NCI-H2196 (cell line): ENCODE results near the gene SIN3B.

Experiments
- DNase-seq: peaks from one replicate; lab custom pipeline; 2025; ENCODE audit not compliant: unreplicated experiment; lab: John Stamatoyannopoulos, UW

SIN3B gene

GRCh38 chr19:16901491-16902175 is 72.4 kb downstream of the SIN3B start:
- DNase-seq = peak; percentile 8

DNA sequence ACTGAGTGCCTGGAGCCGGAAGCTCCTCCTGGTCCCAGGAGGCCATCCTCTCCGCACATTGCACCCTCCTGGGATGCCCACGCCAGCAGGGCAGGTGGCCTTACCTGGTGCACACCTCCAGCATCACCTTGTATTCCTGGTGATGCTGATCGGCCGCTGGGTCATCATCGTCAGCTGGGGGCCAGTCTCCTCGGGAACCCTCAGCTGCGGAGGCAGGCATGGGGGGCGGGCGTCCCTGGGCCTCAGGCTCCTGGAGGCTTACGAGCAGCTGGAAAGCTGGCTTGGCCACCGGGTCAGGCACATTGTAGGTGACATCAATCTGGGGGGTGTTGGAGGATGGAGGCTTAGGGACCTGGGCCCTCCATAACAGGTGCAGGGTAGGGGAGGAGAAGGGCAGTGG is 73.3 kb downstream of the SIN3B start:
- DNase-seq = no peak

GRCh38 chr19:16903347-16903746 is 74.1 kb downstream of the SIN3B start:
- no peak for DNase-seq

DNA sequence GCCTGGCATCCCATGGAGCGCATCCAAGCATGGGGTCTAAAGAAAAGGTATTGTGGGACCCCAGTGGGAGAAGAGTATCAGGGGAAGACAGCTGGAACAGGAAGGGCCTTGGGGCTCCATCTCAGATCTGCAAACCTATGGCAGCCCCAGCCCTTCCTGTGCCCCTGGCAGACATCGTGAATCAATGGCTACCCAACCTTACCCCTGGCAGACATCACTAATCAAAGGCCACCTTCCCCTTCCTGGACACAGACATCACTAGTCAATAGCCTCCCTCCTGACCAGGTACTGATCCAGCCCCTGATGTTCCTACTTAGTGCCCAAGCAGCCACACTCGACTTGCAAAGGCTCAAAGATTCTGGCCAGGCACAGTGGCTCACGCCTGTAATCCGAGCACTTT is 75.4 kb downstream of the SIN3B start:
- DNase-seq = no peak

- no peak for DNase-seq
Observed at GRCh38 chr19:16908759-16909158, 79.6 kb downstream of the SIN3B start.

GRCh38 chr19:16911046-16911445 is 81.8 kb downstream of the SIN3B start:
- DNase-seq = no peak

DNA sequence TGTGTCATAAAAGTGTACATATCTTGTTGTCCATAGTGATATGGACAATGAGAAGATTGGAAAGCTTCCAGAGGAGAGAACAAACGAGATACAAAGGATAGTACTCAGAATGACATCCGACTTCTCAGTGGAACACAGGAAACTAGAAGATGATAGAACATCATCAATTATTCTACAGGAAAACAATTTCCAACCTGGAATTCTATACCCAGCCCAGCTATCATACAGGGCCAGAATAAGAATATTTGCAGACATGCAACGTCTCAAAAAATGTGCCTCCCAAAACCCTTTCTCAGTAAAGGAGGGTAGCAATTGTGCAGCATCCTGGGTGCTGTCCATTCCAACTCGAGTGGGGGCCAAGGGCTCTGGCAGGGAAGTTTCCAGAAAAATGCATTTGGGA is 83.6 kb downstream of the SIN3B start:
- no peak for DNase-seq

- DNase-seq = no peak
Observed at GRCh38 chr19:16914421-16914820, 85.2 kb downstream of the SIN3B start.

- no peak for DNase-seq
Observed at GRCh38 chr19:16915135-16915534, 85.9 kb downstream of the SIN3B start.

GRCh38 chr19:16915734-16916133 is 86.5 kb downstream of the SIN3B start:
- DNase-seq = no peak

DNA sequence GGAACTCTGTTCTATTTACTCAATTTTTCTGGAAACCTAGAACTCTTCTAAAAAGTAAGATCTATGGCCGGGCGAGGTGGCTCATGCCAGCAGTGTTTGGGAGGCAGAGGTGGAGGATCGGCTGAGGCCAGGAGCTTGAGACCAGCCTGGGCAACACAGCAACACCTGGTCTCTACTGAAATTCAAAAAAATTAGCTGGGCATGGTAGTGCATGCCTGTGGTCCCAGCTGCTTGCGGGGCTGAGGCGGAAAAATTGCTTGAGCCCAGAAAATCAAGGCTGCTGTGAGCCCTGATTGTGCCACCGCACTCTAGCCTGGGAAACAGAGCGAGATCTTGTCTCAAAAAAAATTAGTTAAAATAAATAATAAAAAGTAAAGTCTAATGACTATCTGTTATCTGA is 88.2 kb downstream of the SIN3B start:
- DNase-seq = no peak

DNA sequence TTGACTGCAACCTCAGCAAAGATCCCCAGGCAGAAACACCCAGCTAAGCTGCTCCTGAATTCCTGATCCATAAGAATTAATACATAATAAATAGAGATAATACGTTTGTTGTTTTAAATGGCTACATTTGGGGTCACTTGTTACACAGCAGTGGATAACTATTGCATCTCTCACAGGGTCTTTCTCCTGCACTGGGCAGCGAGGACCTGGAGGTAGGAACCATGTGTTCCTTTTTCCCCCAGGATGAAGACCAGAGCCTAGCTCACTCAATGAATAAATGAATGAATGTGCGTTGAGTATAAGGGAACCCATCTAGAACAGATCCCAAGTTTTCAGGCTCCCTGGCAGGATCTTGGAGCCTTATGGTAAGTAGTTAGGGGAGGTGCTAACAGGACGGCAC is 90.3 kb downstream of the SIN3B start:
- no peak for DNase-seq

GRCh38 chr19:16920816-16921529 is 91.8 kb downstream of the SIN3B start:
- DNase-seq = no peak

- no peak for DNase-seq
Observed at GRCh38 chr19:16921766-16922591, 92.8 kb downstream of the SIN3B start.

GRCh38 chr19:16922592-16922934 is 93.4 kb downstream of the SIN3B start:
- DNase-seq = no peak

DNA sequence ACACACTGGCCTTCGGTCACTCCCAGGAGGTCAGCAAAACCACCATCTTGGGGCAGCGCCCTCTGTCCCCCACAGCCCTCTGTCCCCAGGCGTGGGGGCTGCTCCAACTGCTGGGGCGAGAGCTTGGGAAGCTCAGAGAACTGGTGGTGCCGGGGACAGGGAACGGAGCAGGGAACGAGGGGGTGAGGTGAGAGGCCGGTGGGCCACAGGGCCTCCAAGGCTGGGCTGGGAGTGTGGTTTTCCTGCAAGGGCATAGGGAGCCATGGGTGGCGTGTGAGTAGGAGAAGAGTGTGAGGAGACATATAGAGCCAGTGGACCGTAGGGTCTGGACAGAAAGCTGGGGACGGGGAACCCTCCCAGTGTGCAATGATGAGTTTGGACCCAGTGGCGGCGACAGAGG is 93.8 kb downstream of the SIN3B start:
- DNase-seq = no peak

GRCh38 chr19:16927883-16928282 is 98.7 kb downstream of the SIN3B start:
- DNase-seq = no peak

DNA sequence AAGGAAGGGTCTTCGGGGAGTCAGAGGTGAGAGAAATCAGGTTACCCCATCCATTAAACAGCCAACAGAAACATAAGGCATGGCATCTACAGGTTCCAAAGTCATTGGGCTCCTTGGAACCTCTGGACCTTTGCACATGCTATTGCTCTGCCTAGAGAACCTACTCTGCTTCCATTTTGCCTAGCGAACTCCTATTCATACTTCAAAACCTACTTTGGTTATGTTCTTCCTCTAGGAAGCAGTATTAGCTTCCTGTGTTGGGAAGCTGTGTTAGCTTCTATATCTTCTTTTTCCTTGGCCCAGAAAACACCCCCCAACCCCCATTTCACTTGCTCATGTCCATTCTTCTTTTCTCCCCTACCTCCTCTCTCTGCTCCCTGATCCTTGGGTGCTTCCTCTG is 99.2 kb downstream of the SIN3B start:
- no peak for DNase-seq

- DNase-seq = no peak
Observed at GRCh38 chr19:16928916-16929315, 99.7 kb downstream of the SIN3B start.
